Measurements from ENCODE around the gene MKS1. TPM values are rescaled to one million over a fixed set of nuclear protein-coding genes. Genes with fewer than 3 reads are reported as not detected.

Gene MKS1
- total and polyA plus RNA-seq, 11 donors, result 3.3 to 15.1 (median 6.4) TPM

- intact Hi-C loops (cut with DNase I), result no loop called here
- no peak overlapping the region for H3K27ac ChIP-seq
- 42 to 49% (median 45%) methylated on average over 7 of the region's 7 CpGs for WGBS, 4 donors
- no peak for DNase-seq
- no peak for TF ChIP-seq POLR2A (IDR thresholded peaks at IDR 0.05)
- no peak for TF ChIP-seq CTCF (IDR thresholded peaks at IDR 0.05)
- no peaks in the 10 kb centered on the region for H3K36me3 ChIP-seq
- H3K27me3 ChIP-seq, result peaks cover 0 to 34% (median 2%) of the 10 kb centered on the region in 9 donors
- H3K4me1 ChIP-seq, result peaks cover 0 to 9% (median 0%) of the 10 kb centered on the region in 12 donors
- H3K4me3 ChIP-seq, result no peak overlapping the region
- H3K9me3 ChIP-seq, result no peaks in the 10 kb centered on the region
- ATAC-seq, result no peak
These were observed 31.4 kb downstream of the MKS1 start for GRCh38 chr17:58187675-58188074.

- DNase-seq, result no peak
- peaks cover 0 to 34% (median 2%) of the 10 kb centered on the region in 9 donors for H3K27me3 ChIP-seq
- H3K27ac ChIP-seq, result no peak overlapping the region
- WGBS, 4 donors, result 87 to 95% (median 92%) methylated on average over 6 of the region's 6 CpGs
- intact Hi-C loops (cut with DNase I), result no loop called here
- TF ChIP-seq CTCF (IDR thresholded peaks at IDR 0.05) (no peak), POLR2A (IDR thresholded peaks at IDR 0.05) (no peak)
- no peaks in the 10 kb centered on the region for H3K36me3 ChIP-seq
- no peaks in the 10 kb centered on the region for H3K9me3 ChIP-seq
- no peak for ATAC-seq
- no peak overlapping the region for H3K4me3 ChIP-seq
- H3K4me1 ChIP-seq, result peaks cover 0 to 9% (median 0%) of the 10 kb centered on the region in 12 donors
These were observed 32.0 kb downstream of the MKS1 start for GRCh38 chr17:58187063-58187462.

DNA sequence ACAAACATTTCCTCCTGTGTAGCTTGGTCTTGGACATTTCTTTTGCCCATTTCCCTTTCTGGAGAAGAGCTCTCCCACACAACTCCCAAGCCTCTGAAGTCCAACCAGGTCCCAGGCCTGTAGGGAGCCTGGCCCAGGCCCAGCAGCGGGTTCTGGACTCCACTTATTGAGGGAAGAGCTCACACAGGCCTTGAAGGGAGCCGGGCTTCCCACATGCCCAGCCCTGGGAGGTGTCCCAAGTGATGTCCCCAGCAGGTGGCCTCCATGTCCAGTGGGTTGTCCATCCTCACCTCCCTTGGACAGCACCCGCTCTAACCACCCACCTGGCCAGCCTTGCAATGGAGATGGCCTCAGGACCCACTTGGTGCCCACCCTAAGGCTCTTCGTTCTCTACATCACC is 32.5 kb downstream of the MKS1 start:
- TF ChIP-seq POLR2A (IDR thresholded peaks at IDR 0.05), result no peak
- TF ChIP-seq CTCF (IDR thresholded peaks at IDR 0.05), result no peak
- H3K36me3 ChIP-seq, result no peaks in the 10 kb centered on the region
- H3K27me3 ChIP-seq, result peaks cover 0 to 34% (median 2%) of the 10 kb centered on the region in 9 donors
- no peak for ATAC-seq
- intact Hi-C loops (cut with DNase I), result no loop called here
- H3K4me1 ChIP-seq, result peaks cover 0 to 9% (median 0%) of the 10 kb centered on the region in 12 donors
- WGBS, 4 donors, result 77 to 90% (median 80%) methylated on average over 4 of the region's 4 CpGs
- H3K9me3 ChIP-seq, result no peaks in the 10 kb centered on the region
- no peak overlapping the region for H3K4me3 ChIP-seq
- no peak for DNase-seq
- no peak overlapping the region for H3K27ac ChIP-seq

DNA sequence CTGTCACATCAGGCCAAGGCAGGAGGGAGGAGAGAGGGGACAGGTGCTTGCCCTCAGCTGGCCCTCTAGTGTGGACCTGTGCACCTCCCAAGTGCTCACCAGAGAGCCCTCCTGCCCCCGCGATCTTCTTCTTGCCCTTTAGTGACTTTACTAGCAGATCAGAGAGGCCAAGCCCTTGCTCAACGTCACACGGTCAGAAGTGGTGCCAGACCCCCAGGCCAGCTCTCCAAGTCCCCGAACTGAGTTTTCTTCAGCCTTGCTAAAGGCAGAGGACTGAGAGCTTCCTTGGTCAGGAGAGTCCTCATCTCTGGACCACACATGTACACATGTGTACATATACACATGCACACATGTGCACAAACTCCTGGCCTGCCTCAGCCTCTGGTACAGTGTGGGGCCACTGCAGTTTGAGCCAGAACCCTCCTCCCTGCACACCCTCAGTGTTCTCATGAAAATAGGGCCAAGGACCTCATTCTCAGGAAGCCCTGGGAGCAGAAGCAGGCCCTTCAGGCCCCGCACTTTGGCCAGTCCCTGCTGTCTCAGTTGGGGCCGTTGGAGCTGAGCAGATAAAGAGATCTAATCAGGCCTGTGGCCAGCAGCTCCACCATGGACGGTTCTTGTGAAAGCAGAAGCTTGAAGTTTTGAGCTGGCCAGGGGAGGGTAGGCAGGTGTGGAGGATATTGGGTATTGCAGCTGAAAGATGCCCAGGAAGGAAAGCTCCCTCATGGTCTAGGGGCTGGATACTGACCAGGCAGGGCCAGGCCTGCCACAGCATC is 33.9 kb downstream of the MKS1 start:
- H3K9me3 ChIP-seq, result no peaks in the 10 kb centered on the region
- H3K27me3 ChIP-seq, result peaks cover 0 to 25% (median 0%) of the 10 kb centered on the region in 9 donors
- H3K36me3 ChIP-seq, result no peaks in the 10 kb centered on the region
- peaks cover 0 to 8% (median 0%) of the 10 kb centered on the region in 12 donors for H3K4me1 ChIP-seq
- intact Hi-C loops (cut with DNase I), result no loop called here
- WGBS, 4 donors, result 67 to 81% (median 78%) methylated on average over 8 of the region's 8 CpGs
- H3K4me3 ChIP-seq, result no peak overlapping the region
- no peak for DNase-seq
- no peak overlapping the region for H3K27ac ChIP-seq
- TF ChIP-seq CTCF (IDR thresholded peaks at IDR 0.05) (no peak), POLR2A (IDR thresholded peaks at IDR 0.05) (no peak)
- ATAC-seq, result no peak
